ENCODE data around the gene TRIM41. TPM values are rescaled to one million over a fixed set of nuclear protein-coding genes. Genes with fewer than 3 reads are reported as not detected.
"Not testable (repeated sequence)": the region's sequence is repeated elsewhere in the genome, so short reads cannot be mapped to it uniquely, and the experiment has no call there.

TRIM41 gene
- total RNA-seq, 1 donor from 2014 or later, result 7.8 TPM

DNA sequence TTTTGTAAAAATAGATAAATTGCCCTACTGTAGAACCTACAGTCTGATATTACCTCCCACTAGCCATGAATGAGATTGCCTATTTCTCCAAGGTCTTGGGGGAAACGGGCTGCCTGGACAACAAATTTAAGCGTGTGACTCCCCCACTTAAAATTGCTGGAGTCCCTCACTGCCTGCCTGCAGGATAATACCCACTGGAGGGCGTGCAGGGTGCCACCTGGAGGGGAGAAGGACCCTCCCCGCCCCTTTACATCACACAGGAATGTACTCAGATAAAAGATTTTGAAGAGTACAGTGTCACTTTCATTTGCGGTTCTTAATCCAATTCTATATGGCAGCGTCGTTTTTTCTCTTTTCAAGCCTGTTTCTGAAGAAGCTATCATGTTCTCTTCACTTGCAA, 11.9 kb upstream of the TRIM41 start:
- no peak for DNase-seq

DNA sequence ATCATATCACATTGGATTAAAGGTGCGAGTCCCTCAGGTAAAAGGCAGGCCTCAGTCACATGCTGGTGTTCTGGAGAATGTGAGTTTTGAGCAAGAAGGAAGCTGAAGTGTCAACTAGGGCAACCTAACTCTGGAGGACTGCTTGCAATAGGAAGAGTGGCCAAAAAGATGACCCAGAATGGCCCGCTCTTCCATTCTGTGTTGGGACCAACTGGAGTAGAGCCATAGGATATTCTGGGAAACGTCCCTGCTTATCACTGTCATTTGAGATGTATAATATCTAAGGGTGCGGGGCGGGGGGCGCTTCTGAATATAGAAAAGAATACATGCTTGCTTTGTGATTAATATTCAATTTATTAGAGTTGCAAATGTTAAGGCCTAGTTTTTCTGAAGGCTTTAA, 11.0 kb upstream of the TRIM41 start:
- DNase-seq, result no peak

DNA sequence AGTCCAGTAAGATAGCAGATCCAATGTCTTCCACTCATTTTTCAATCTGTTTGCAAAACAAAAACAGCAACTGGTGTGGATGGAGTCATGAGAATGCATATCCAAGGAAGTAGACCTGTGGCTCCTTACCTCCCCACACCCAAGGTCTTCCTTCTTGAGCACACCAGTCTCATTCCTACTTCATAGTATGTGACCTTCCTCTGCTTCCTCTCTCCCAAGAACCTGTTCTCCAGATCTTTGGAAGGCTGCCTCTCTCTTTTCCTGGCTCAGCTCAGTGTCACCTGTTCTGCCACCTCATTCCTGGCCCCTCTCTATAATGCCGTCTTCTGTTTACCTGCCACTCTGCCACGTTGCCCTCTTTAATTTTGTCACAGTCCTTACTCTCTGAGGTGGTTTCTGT, 10.1 kb upstream of the TRIM41 start:
- DNase-seq, result no peak

DNA sequence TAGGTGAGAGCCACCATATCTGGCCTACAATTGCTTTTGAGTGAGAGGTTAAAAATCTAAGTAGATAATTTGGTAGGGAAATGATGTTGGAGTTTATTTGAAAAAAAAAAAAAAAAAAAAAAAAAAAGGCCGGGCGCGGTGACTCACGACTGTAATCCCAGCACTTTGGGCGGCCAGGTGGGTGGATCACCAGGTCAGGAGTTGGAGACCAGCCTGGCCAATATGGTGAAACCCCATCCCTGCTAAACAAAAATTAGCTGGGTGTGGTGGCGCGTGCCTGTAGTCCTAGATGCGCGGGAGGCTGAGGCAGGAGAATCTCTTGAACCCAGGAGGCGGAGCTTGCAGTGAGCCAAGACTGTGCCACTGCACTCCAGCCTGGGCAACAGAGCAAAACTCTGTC, 8.8 kb upstream of the TRIM41 start:
- not testable (repeated sequence) for DNase-seq

DNA sequence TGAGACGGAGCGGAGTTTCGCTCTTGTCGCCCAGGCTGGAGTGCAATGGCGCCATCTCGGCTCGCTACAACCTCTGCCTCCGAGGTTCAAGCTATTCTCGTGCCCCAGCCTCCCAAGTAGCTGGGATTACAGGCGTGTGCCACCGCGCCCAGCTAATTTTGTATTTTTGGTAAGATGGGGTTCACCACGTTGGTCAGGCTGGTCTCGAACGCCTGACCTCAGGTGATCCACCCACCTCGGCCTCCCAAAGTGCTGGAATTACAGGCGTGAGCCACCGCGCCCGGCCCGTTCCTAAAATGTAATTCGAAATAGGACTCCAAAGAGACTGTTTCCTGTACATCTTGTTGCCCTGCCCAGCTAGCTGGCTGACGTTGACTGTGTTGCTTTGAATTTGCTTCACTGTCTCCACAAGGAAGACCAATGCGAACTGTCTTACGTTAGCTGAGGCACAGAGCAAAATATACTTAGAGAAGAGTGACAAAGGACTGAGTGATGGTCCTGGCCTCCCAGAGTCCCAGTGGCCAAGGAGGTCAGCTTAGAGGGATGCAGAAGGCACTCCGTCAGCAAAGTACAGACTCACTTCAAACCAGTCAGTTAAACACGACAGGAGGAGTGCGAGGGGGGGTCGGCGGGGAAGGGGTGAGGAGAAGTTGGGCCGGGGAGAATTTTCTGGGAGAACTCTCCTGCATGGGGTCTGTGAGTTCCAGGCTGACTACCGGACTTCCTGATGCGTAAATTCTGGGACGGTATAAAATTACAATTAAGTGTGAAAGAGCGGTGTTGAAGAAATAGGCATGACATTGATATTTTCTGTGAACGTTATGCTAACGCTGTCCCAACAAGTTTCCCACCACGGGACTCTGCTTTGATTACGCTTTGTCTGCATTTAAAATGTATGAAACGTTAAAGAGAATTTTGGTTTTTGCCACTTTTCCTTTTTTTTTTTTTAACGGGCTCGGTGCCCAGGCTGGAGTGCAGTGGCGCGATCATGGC, 6.8 kb upstream of the TRIM41 start:
- no peak for DNase-seq

DNA sequence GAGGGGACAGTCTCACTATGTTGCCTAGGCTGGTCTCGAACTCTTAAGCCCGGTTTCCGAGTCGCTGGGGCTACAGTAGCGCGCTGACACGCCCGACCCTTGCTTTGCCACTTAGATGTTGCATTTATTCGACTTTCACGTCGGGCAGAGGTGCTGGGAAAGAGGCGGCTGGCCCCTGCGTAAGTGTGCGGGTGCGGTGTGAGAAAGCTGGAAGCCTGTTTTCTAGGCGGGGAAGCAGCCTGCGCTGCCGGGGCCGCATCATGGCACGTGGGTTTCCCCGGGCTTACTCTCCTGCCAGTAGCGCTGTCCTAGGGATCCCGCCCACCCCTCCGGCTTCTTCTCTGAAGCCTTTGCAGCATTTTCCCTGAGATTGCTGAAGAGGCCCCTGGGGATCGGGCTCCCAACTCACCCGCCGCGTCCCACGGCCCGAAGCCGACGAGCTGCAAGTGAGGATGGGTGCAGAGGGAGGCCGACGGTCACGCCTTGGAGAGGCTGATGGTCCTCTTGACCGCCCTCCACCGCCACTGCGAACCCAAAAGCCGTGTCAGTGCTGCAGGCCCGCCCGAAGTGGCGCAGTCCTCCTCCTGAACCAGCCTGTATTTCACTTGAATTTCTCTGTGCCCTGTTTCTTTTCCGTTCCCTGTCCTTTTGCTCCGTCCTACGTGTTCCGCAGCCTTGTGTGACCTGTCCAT, 5.8 kb upstream of the TRIM41 start:
- DNase-seq, result no peak

DNA sequence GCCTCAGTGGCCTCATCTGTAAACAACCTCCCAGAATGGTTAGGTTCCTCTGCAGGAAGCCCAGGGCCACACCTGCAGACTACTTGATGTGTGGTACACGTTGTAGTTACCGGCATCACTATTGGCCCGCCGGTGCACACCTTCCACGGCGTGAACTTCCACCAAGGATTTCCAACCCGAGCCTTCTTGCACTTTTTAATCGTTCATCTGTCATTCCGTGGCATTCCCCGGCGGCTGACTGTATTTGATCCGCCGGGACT, 5.3 kb upstream of the TRIM41 start:
- DNase-seq, result no peak

DNA sequence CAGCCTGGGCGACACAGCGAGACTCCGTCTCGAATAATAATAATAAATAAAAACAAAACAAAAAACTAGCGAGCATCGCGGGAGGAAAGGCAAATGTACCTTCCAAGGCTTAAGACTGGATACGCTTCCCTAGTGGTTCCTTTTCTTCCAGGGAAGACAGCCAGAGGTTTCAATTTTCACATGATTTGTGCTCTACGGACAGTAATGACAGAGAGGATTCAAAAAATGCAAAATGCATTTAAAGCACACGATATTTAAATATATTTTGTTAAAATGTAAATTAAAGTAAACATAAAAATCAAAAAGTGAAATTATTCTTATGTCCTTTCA, 4.3 kb upstream of the TRIM41 start:
- no peak for DNase-seq

DNA sequence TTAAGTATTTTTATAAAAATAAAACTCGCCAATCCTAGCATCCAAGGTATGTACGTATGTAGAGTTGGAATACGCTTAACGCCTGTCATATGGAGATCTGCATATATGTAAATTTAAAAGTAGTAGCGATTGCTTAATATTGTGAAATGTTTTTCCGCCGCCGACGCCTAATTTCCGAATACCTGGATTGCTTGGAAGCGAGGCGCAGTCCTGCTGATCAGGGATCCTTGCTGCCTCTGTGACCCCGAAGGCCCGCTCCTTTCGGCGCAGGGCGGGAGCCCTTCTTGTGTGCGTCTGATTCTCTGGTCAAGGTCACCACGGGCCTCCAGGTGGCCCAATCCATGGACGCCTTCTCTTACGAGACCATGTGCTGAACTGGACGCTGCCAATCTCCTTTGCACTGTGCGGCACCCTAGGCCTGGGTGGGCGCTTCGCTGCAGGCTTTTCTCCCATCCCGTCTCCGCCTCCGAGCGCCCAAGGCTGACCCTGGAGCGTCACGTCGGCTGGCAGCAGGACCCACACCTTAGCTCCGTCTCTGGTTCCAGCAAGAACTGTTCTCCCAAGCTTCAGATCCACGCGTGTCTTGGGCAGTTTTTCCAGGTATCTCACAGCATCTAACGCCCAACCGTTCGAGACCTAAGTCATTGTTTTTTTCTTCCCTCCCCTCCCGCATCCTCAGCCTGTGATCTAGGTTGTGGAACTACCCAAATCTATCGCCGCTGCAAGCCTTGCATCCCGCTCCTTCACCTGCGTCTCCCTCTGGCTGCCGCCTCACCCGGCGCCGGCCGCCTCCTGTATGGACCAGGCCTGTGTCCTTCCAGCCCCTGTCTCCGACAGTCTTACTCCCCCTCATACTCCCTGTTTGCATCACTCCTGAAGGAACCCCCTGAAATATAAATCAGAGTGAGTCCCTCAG, 3.6 kb upstream of the TRIM41 start:
- DNase-seq, result no peak

DNA sequence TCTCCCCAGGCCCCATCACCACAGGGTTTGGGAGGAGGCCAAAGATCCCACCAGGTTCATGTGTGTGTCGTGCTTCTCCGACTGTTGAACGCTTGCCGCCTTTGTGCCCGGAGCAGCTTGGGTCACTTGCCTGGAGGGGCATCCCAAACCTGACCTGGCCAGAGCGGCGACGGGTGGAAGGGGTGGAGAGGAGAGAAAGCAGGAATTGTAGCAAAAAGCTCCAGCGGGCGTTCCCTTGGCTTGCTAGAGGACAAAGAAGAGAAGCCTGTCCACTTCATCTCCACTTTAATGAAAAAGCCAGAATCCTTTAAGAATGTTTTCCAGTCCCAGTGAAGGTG, 2.9 kb upstream of the TRIM41 start:
- no peak for DNase-seq

DNA sequence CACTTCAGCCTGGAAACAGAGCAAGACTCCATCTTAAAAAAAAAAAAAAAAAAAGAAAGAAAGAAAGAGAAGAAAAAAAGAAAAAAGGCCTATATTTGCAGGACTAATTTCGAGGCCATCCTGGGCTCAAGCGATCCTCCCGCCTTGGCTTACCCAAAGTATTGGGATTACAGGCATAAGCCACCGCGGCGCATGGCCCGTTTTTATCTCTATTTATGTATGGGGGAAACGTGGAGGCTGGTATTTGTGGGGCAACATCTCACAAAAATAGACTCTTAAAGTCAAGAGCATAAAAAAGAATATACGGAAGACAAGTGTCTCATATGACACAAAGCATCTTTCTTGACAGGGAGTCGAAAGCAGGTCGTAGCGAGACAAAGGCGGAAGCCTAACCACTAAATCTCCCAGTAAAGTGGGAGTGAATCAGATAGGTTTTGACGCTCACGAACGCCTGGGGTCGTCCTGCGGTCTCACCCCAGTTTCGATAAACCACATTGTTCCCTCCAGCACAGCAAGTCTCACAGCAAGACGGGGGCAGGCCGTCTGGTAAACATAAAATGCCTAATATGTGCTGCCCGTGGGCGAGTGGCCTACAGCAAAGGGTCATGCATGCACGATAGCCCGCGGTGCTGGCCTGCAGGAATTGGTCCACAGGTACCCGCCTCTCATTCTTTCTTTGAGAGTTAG, 1.8 kb upstream of the TRIM41 start:
- no peak for DNase-seq

DNA sequence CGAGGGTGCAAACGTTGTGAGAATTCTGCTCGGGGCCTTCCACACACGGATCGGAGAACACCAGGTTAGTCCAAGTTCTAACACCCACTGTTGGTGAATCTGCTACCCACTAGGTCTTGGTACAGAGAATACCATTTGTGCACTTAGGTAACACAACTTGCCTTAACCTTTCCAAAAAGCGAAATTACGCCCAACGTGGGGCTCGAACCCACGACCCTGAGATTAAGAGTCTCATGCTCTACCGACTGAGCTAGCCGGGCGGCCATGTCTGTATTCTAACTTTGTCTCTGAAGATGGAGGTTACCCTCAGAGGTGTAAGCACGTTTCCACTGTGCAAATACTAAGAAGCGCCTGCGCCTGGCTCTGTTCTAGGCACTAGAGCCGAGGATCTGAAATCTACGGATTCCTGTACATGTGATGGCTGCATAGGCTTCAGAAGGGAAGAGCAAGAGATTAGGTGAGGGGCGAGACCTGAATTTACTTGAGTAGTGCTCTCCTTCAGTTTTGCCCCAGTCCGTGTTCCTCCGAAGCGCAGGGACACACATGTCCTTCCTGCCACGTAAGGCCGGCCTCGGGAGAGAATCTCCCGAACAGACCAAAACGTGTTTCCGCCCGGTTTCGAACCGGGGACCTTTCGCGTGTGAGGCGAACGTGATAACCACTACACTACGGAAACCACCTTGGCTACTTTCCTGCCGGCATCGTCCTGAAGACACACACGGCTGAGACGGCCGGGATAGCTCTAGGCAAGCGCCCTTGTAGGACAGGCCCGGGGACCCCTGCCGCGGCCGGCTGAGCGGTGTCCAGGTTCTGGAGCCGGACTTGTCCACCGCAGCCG, 1.1 kb upstream of the TRIM41 start:
- no peak for DNase-seq

DNA sequence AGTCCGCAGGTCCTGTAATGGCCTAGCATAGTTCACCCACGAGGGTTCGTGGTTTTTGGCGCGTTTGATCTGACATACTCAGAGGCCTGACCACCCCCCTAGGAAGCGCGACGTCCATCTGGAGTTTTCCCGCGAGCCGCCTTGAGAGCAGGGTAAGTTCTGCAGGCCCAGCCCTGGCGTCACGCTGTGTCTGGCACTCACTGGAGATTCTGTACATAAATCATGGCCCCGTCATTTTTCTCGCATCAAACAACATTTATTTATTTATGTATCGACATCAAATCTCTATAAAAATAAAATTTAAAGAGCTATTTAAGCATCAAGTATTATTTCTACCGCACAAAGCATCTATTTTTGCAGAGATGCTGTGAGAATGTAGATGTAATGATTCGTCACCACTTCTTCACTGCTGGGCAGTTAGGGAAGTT, 437 bp upstream of the TRIM41 start:
- DNase-seq, result no peak

DNA sequence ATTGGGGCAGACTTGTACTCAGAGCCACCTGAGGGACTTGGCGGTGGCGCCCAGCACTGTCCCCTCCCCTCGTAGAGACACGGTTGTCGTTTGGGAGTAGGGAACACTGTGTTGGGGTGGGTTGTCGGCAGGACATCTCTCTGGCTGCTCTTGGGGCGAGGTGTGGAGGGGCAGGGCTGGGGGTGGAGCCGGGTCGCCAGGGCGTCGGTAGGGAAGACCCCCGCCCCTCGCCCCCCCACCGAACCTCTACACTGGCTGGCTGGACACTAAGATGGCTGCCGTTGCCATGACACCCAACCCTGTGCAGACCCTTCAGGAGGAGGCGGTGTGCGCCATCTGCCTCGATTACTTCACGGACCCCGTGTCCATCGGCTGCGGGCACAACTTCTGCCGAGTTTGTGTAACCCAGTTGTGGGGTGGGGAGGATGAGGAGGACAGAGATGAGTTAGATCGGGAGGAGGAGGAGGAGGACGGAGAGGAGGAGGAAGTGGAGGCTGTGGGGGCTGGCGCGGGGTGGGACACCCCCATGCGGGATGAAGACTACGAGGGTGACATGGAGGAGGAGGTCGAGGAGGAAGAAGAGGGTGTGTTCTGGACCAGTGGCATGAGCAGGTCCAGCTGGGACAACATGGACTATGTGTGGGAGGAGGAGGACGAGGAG, 778 bp downstream of the TRIM41 start:
- no peak for DNase-seq

DNA sequence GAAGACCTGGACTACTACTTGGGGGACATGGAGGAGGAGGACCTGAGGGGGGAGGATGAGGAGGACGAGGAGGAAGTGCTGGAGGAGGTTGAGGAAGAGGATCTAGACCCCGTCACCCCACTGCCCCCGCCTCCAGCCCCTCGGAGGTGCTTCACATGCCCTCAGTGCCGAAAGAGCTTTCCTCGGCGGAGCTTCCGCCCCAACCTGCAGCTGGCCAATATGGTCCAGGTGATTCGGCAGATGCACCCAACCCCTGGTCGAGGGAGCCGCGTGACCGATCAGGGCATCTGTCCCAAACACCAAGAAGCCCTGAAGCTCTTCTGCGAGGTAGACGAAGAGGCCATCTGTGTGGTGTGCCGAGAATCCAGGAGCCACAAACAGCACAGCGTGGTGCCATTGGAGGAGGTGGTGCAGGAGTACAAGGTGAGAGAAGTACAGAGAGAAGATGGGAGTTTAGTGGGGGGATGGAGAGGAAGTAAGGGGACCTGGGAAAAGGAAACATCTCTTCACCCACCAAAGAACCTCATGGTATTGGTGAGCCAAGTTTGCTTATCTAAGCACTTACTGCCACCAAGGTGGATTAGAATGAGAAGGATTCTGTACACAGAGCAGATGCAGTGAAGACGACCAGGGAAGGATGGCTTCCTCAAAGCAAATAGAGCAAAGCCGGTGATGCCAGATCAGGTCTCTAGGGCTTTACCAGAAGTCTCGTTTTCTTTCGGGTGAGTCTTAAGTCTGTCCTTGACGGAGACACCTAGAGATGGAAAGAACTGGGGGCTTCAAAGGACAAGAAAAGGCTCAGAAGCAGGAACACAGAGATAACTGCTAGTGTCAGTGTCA, 1.5 kb downstream of the TRIM41 start:
- DNase-seq, result no peak

DNA sequence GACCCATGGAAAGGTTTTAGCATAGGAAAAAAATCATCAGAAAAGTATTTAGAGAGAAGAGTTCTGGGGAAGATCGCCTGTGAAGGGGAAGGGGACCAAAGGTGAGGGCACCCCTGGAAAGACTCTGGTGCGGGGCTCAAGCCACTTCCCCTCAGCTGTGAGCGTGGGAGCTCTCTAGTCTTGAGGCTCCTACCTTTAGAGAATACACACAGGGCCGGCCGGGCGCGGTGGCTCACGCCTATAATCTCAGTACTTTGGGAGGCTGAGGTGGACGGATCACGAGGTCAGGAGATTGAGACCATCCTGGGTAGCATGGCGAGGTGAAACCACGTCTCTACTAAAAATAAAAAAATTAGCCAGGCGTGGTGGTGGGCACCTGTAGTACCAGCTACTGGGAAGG, 6.9 kb downstream of the TRIM41 start:
- no peak for DNase-seq

DNA sequence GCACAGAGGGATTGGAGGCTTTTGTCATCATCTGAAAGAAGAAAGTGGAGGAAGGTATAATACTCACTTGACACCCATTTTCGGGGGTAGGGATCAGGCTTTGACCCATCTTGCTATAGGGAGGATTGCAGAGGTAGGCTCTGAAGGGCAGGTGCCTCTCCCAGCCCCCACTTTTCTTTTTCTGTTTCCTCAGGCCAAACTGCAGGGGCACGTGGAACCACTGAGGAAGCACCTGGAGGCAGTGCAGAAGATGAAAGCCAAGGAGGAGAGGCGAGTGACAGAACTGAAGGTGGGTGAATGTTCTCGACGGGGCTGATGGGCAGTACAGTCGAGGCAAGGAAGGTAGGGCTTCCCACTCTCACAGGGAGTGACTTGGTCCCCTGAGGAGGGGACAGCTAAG, 7.5 kb downstream of the TRIM41 start:
- no peak for DNase-seq

DNA sequence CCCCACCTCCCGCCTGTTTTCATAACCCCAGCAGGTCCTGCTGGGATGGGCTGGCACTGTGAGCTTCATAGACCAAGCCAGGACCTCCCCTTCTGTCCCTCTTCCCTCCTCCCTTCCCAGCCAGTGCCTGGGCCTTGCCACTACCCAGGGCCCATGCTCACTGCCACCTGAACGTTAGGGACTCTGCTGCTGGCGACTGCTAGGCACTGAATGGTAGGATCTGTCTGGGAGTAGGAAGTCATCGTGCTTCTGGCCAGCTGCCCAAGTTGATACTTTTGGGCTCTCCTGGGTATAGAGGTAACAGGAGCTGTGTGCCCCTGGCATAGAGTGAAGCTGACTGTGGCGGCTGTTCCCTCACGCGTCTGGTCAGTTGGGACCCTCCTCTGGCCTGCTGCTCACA, 8.4 kb downstream of the TRIM41 start:
- DNase-seq, result no peak

DNA sequence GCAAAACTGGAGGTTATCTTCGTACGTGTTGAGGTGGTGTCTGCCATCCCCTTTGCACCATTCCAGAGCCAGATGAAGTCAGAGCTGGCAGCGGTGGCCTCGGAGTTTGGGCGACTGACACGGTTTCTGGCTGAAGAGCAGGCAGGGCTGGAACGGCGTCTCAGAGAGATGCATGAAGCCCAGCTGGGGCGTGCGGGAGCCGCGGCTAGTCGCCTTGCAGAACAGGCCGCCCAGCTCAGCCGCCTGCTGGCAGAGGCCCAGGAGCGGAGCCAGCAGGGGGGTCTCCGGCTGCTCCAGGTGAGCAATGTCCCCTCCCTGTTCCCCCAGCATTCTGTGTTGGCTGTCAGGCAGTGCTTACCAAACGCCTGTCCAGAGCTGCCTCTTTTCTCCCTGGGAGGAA, 9.5 kb downstream of the TRIM41 start:
- DNase-seq, result no peak
